ENCODE data around the gene MBD5.

- no peak for TF ChIP-seq EZH2 (IDR thresholded peaks at IDR 0.05; ENCODE audit: insufficient read depth, poor library complexity, severe bottlenecking)
- no peak for TF ChIP-seq EZH2phosphoT487 (IDR thresholded peaks at IDR 0.05; ENCODE audit: insufficient read depth, low read depth)
Observed at GRCh38 chr2:148027822-148028221, 6.9 kb downstream of the MBD5 start.
